Measurements from ENCODE around the gene PRKCB. TPM values are rescaled to one million over a fixed set of nuclear protein-coding genes. Genes with fewer than 3 reads are reported as not detected.

PRKCB gene
- polyA plus RNA-seq, 1 donor from 2014 or later = 27.6 TPM

DNA sequence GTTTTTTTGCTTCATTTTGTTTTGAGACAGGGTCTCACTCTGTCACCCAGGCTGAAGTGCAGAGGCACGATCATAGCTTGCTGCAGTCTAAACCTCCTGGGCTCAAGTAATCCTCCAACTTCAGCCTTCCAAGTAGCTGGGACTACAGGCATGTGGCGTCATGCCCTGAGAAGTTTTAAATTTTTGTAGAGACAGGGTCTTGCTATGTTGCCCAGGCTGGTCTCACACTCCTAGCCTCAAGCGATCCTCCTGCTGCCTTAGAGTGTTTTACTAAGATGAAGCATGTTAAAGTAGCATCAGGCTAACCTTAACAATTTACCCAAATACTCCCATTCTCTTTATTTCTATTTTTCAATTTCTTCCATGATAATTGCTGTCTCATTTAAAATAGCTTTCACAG, 371.1 kb downstream of the PRKCB start:
- no peaks in the 10 kb centered on the region for H3F3A ChIP-seq (ENCODE audit: insufficient read depth, low read length, poor library complexity, severe bottlenecking)
- H3K36me3 ChIP-seq (ENCODE audit: insufficient read depth, low read length) = no peaks in the 10 kb centered on the region
- H3K4me3 ChIP-seq (ENCODE audit: low read length) = no peak overlapping the region
- H3K9me3 ChIP-seq (ENCODE audit: low read length) = no peaks in the 10 kb centered on the region
- H3K4me2 ChIP-seq (ENCODE audit: low read length) = no peak overlapping the region
- no peaks in the 10 kb centered on the region for H3K27me3 ChIP-seq (ENCODE audit: insufficient read depth, low read depth, low read length)
- no peaks in the 10 kb centered on the region for H4K20me1 ChIP-seq (ENCODE audit: insufficient read depth)
- H3K9me2 ChIP-seq (ENCODE audit: insufficient read depth, low read length) = no peaks in the 10 kb centered on the region
- no peak overlapping the region for H3K27ac ChIP-seq (ENCODE audit: low read length)
- no peak overlapping the region for H3K9ac ChIP-seq (ENCODE audit: low read length)
- no peak for TF ChIP-seq POLR2AphosphoS5 (IDR thresholded peaks at IDR 0.05)
- TF ChIP-seq TAF1 (IDR thresholded peaks at IDR 0.05; ENCODE audit: low read depth) = no peak
- TF ChIP-seq REST (IDR thresholded peaks at IDR 0.05; ENCODE audit: borderline replicate concordance) = no peak
- TF ChIP-seq EZH2 (IDR thresholded peaks at IDR 0.05; ENCODE audit: borderline replicate concordance, insufficient read depth, low read length, poor library complexity, severe bottlenecking) = no peak
- TF ChIP-seq EP300 (conservative IDR thresholded peaks at IDR 0.05; ENCODE audit: poor library complexity, severe bottlenecking) = no peak
- TF ChIP-seq MXI1 (conservative IDR thresholded peaks at IDR 0.05; ENCODE audit: poor library complexity, severe bottlenecking) = no peak
- TF ChIP-seq, protein P1, sequence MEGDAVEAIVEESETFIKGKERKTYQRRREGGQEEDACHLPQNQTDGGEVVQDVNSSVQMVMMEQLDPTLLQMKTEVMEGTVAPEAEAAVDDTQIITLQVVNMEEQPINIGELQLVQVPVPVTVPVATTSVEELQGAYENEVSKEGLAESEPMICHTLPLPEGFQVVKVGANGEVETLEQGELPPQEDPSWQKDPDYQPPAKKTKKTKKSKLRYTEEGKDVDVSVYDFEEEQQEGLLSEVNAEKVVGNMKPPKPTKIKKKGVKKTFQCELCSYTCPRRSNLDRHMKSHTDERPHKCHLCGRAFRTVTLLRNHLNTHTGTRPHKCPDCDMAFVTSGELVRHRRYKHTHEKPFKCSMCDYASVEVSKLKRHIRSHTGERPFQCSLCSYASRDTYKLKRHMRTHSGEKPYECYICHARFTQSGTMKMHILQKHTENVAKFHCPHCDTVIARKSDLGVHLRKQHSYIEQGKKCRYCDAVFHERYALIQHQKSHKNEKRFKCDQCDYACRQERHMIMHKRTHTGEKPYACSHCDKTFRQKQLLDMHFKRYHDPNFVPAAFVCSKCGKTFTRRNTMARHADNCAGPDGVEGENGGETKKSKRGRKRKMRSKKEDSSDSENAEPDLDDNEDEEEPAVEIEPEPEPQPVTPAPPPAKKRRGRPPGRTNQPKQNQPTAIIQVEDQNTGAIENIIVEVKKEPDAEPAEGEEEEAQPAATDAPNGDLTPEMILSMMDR (IDR thresholded peaks at IDR 0.05; ENCODE audit: poor library complexity, severe bottlenecking) = no peak
- no peak for TF ChIP-seq SMC3 (conservative IDR thresholded peaks at IDR 0.05; ENCODE audit: poor library complexity)
- H3K79me2 ChIP-seq (replicated peaks; ENCODE audit: insufficient read depth, low read length) = no peaks in the 10 kb centered on the region
- H2AFZ ChIP-seq (ENCODE audit: low read depth, low read length) = no peak overlapping the region

DNA sequence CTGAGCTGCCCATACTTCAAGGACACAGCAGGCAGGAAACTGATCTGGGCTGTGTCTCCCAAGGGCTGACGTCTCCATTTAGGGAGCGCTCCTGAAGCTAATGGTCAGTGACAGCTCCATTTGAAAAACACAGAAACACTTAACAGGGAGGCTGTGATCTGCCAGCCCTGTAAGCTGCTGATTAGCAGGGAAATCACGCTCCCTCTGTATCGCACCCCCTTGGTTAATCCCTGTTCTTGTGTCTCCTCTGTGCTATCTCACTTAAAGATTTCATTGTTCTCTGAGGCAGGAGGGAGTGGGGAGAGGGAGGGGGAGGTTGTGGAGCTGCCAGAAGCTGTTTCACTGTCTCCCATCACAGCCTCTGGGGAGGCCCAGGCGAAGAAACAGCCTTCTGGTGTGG, 372.9 kb downstream of the PRKCB start:
- peak overlapping the region; percentile 45 for H3K27ac ChIP-seq (ENCODE audit: low read length)
- H3F3A ChIP-seq (ENCODE audit: insufficient read depth, low read length, poor library complexity, severe bottlenecking) = no peaks in the 10 kb centered on the region
- H3K4me2 ChIP-seq (ENCODE audit: low read length) = no peak overlapping the region
- no peaks in the 10 kb centered on the region for H3K36me3 ChIP-seq (ENCODE audit: insufficient read depth, low read length)
- H3K9ac ChIP-seq (ENCODE audit: low read length) = peak overlapping the region; percentile 22
- no peak overlapping the region for H3K4me3 ChIP-seq (ENCODE audit: low read length)
- no peaks in the 10 kb centered on the region for H4K20me1 ChIP-seq (ENCODE audit: insufficient read depth)
- no peaks in the 10 kb centered on the region for H3K79me2 ChIP-seq (replicated peaks; ENCODE audit: insufficient read depth, low read length)
- H3K9me3 ChIP-seq (ENCODE audit: low read length) = no peaks in the 10 kb centered on the region
- H3K27me3 ChIP-seq (ENCODE audit: insufficient read depth, low read depth, low read length) = no peaks in the 10 kb centered on the region
- no peaks in the 10 kb centered on the region for H3K9me2 ChIP-seq (ENCODE audit: insufficient read depth, low read length)
- no peak overlapping the region for H2AFZ ChIP-seq (ENCODE audit: low read depth, low read length)
- TF ChIP-seq REST (IDR thresholded peaks at IDR 0.05; ENCODE audit: borderline replicate concordance) = no peak
- TF ChIP-seq RAD21 (conservative IDR thresholded peaks at IDR 0.05) = no peak
- no peak for TF ChIP-seq MXI1 (conservative IDR thresholded peaks at IDR 0.05; ENCODE audit: poor library complexity, severe bottlenecking)
- no peak for TF ChIP-seq TAF1 (IDR thresholded peaks at IDR 0.05; ENCODE audit: low read depth)
- TF ChIP-seq, protein P1 (IDR thresholded peaks at IDR 0.05; ENCODE audit: poor library complexity, severe bottlenecking) = no peak
- no peak for TF ChIP-seq EP300 (conservative IDR thresholded peaks at IDR 0.05; ENCODE audit: poor library complexity, severe bottlenecking)
- TF ChIP-seq SMC3 (conservative IDR thresholded peaks at IDR 0.05; ENCODE audit: poor library complexity) = no peak
- TF ChIP-seq EZH2 (IDR thresholded peaks at IDR 0.05; ENCODE audit: borderline replicate concordance, insufficient read depth, low read length, poor library complexity, severe bottlenecking) = no peak
- TF ChIP-seq POLR2AphosphoS5 (IDR thresholded peaks at IDR 0.05) = no peak

All from neural cell (in vitro differentiated cells).